Urinary bladder (tissue), 4 donors: Measurements from ENCODE around the gene TRAF3IP3. TPM values are rescaled to one million over a fixed set of nuclear protein-coding genes. Genes with fewer than 3 reads are reported as not detected.

Experiments used
- DNase-seq: peaks from one replicate; pipeline ENCODE4 v3.0.0-alpha.2; 2015; ENCODE audit errors: extremely low spot score
- H3K27ac ChIP-seq: one replicate; pipeline ENCODE4 v1.5.1; 2013; ENCODE audit warnings: low read depth, mild to moderate bottlenecking, moderate library complexity
- H3K36me3 ChIP-seq: one replicate; pipeline ENCODE4 v1.6.1; 2013; ENCODE audit warnings: mild to moderate bottlenecking, moderate library complexity; ENCODE audit not compliant: insufficient read depth
- H3K4me1 ChIP-seq: one replicate; pipeline ENCODE4 v1.6.1; 2013; ENCODE audit warnings: mild to moderate bottlenecking, moderate library complexity; ENCODE audit not compliant: insufficient read depth
- H3K4me3 ChIP-seq: one replicate; pipeline ENCODE4 v1.5.1; 2013; ENCODE audit warnings: low read depth, low read length
- WGBS: extraction: QIAGEN DNeasy Blood & Tissue Kit; methylation state at CpG from one replicate; pipeline ENCODE4 v1.1.7; 2013; 5-methylcytosine and 5-hydroxymethylcytosine counted together
- polyA plus RNA-seq: library from polyadenylated mRNA; stranded (reverse); fragments of 200-250 nt; gene quantifications from one replicate; pipeline ENCODE4 v1.2.3, GENCODE V29; 2013
- total RNA-seq: library from RNA; depleted of rRNA; stranded (reverse); fragments of >200 nt; gene quantifications from one replicate; pipeline ENCODE4 v1.2.3, GENCODE V29; 2014
- donor health status: healthy with polysubstance abuse.
- donor health status: healthy.

TRAF3IP3 gene
- total and polyA plus RNA-seq, 2 donors: 1.4 to 2.3 TPM

- DNase-seq: no peak
- Histone ChIP-seq H3K4me1 (no peaks in the 10 kb centered on the region), H3K4me3 (no peak overlapping the region), H3K27ac (no peak overlapping the region), H3K36me3 (no peaks in the 10 kb centered on the region)
- WGBS: 52% methylated on average over 7 of the region's 7 CpGs
Measured at GRCh38 chr1:209822706-209823105, 66.9 kb downstream of the TRAF3IP3 start.

GRCh38 chr1:209823143-209824041 is 67.5 kb downstream of the TRAF3IP3 start:
- H3K27ac ChIP-seq: no peak overlapping the region
- DNase-seq: no peak
- no peaks in the 10 kb centered on the region for H3K36me3 ChIP-seq
- no peak overlapping the region for H3K4me3 ChIP-seq
- WGBS: 36% methylated on average over 12 of the region's 12 CpGs
- no peaks in the 10 kb centered on the region for H3K4me1 ChIP-seq

- H3K4me3 ChIP-seq: no peak overlapping the region
- no peaks in the 10 kb centered on the region for H3K4me1 ChIP-seq
- no peaks in the 10 kb centered on the region for H3K36me3 ChIP-seq
- DNase-seq: no peak
- H3K27ac ChIP-seq: no peak overlapping the region
- 75% methylated on average over 11 of the region's 11 CpGs for WGBS
Measured at GRCh38 chr1:209825591-209826434, 70.0 kb downstream of the TRAF3IP3 start.

GRCh38 chr1:209827384-209828262 is 71.8 kb downstream of the TRAF3IP3 start, which contains the start of gene UTP25:
TSS of gene UTP25 (plus strand) at chr1:209827972. CDS start at chr1:209828064, 92 bp downstream.
- WGBS: 18% methylated on average over 51 of the region's 51 CpGs
- peak; percentile 91 for DNase-seq
- Histone ChIP-seq H3K27ac (peak within 1 kb of the TSS; percentile 67), H3K4me3 (peak within 1 kb of the TSS; percentile 77), H3K36me3 (peaks cover 4% of the 10 kb centered on the region), H3K4me1 (no peaks in the 10 kb centered on the region)

GRCh38 chr1:209829716-209830115 is 73.9 kb downstream of the TRAF3IP3 start:
- 87% methylated on average over 2 of the region's 2 CpGs for WGBS
- H3K27ac ChIP-seq: no peak overlapping the region
- H3K36me3 ChIP-seq: peaks cover 12% of the 10 kb centered on the region
- no peak overlapping the region for H3K4me3 ChIP-seq
- H3K4me1 ChIP-seq: no peaks in the 10 kb centered on the region
- DNase-seq: no peak

GRCh38 chr1:209830722-209831121 is 74.9 kb downstream of the TRAF3IP3 start:
- Histone ChIP-seq H3K4me3 (no peak overlapping the region), H3K4me1 (no peaks in the 10 kb centered on the region), H3K36me3 (peaks cover 12% of the 10 kb centered on the region), H3K27ac (no peak overlapping the region)
- DNase-seq: no peak
- 93% methylated on average over 3 of the region's 3 CpGs for WGBS

GRCh38 chr1:209831615-209832014 is 75.8 kb downstream of the TRAF3IP3 start:
- WGBS: 90% methylated on average over 1 of the region's 1 CpG
- H3K36me3 ChIP-seq: peaks cover 12% of the 10 kb centered on the region
- H3K4me3 ChIP-seq: no peak overlapping the region
- no peak overlapping the region for H3K27ac ChIP-seq
- H3K4me1 ChIP-seq: no peaks in the 10 kb centered on the region
- DNase-seq: no peak

Other genes starting within 250 kb of the TRAF3IP3 start
- gene CAMK1G, start 172.3 kb upstream of the TRAF3IP3 start, total RNA-seq: 0.95 TPM
- gene CAMK1G, start 172.3 kb upstream of the TRAF3IP3 start, polyA plus RNA-seq: 0.11 TPM
- gene LAMB3, start 103.6 kb upstream of the TRAF3IP3 start, total RNA-seq: 15.3 TPM
- 13.3 TPM for gene LAMB3, start 103.6 kb upstream of the TRAF3IP3 start, polyA plus RNA-seq
- gene G0S2, start 80.6 kb upstream of the TRAF3IP3 start, total RNA-seq: 17.0 TPM
- 94.9 TPM for gene G0S2, start 80.6 kb upstream of the TRAF3IP3 start, polyA plus RNA-seq
- gene HSD11B1, start 51.2 kb upstream of the TRAF3IP3 start, total RNA-seq: 1.2 TPM
- 12.5 TPM for gene HSD11B1, start 51.2 kb upstream of the TRAF3IP3 start, polyA plus RNA-seq
- 3.2 TPM for gene C1orf74, start 28.5 kb downstream of the TRAF3IP3 start, total RNA-seq
- gene C1orf74, start 28.5 kb downstream of the TRAF3IP3 start, polyA plus RNA-seq: 1.4 TPM
- 25.0 TPM for gene IRF6, start 50.1 kb downstream of the TRAF3IP3 start, total RNA-seq
- 9.3 TPM for gene IRF6, start 50.1 kb downstream of the TRAF3IP3 start, polyA plus RNA-seq
- gene UTP25, start 71.9 kb downstream of the TRAF3IP3 start, total RNA-seq: 10.5 TPM
- gene UTP25, start 71.9 kb downstream of the TRAF3IP3 start, polyA plus RNA-seq: 4.3 TPM
- 2.4 TPM for gene SYT14, start 182.2 kb downstream of the TRAF3IP3 start, total RNA-seq
- 0.05 TPM for gene SYT14, start 182.2 kb downstream of the TRAF3IP3 start, polyA plus RNA-seq